Osteoblast (primary cell): Measurements from ENCODE around the gene CPA3. TPM values are rescaled to one million over a fixed set of nuclear protein-coding genes. Genes with fewer than 3 reads are reported as not detected.

ENCODE experiments used
- DNase-seq: peaks from one replicate; pipeline ENCODE4 v3.0.0; 2011; ENCODE audit warnings: low spot score, mixed read lengths; ENCODE audit not compliant: insufficient read length; ENCODE audit errors: missing footprints
- H2AFZ ChIP-seq: 2 replicates; pipeline ENCODE4 v1.6.0; 2011; ENCODE audit warnings: mild to moderate bottlenecking, low read length
- H3K27ac ChIP-seq: 2 replicates; pipeline ENCODE4 v1.5.1; 2011; ENCODE audit warnings: mild to moderate bottlenecking, low read depth, low read length, moderate library complexity
- H3K27me3 ChIP-seq: 2 replicates; pipeline ENCODE4 v1.6.0; 2012; ENCODE audit warnings: mild to moderate bottlenecking, control low read depth, inconsistent platforms, low read length, moderate library complexity; ENCODE audit not compliant: insufficient read depth
- H3K36me3 ChIP-seq: 2 replicates; pipeline ENCODE4 v1.5.1; 2011; ENCODE audit warnings: mild to moderate bottlenecking, low read length, control low read depth, moderate library complexity; ENCODE audit not compliant: insufficient read depth
- H3K4me1 ChIP-seq: 2 replicates; pipeline ENCODE4 v1.5.1; 2011; ENCODE audit warnings: mild to moderate bottlenecking, low read length, control low read depth, moderate library complexity; ENCODE audit not compliant: insufficient read depth
- H3K4me2 ChIP-seq: 2 replicates; pipeline ENCODE4 v1.6.0; 2011; ENCODE audit warnings: mild to moderate bottlenecking, low read length; ENCODE audit not compliant: insufficient read depth
- H3K4me3 ChIP-seq: fragments of 200-600 bp; sonication (generic); 3 replicates; pipeline ENCODE4 v1.5.1; 2012; ENCODE audit warnings: mild to moderate bottlenecking, low read length, inconsistent platforms; ENCODE audit not compliant: insufficient read depth
- H3K79me2 ChIP-seq: 2 replicates; pipeline ENCODE4 v1.6.0; 2012; ENCODE audit warnings: mild to moderate bottlenecking, low read length, control low read depth, inconsistent platforms; ENCODE audit not compliant: insufficient read depth
- H3K9me3 ChIP-seq: 2 replicates; pipeline ENCODE4 v1.5.1; 2011; ENCODE audit warnings: low read depth, low read length, control low read depth
- H4K20me1 ChIP-seq: 2 replicates; pipeline ENCODE4 v1.6.0; 2012; ENCODE audit warnings: mild to moderate bottlenecking, low read length, control low read depth; ENCODE audit not compliant: insufficient read depth
- total RNA-seq: library from RNA; depleted of rRNA; stranded (reverse); fragments of >200 nt; gene quantifications from 2 replicates; pipeline ENCODE4 v1.2.3, GENCODE V29; 2012
- TF ChIP-seq, protein P1 (sequence below): IDR thresholded peaks from 2 replicates; pipeline ENCODE4 v1.5.1; 2011; ENCODE audit warnings: mild to moderate bottlenecking, low read depth, low read length, moderate library complexity; ENCODE audit errors: extremely low read depth

Gene CPA3
- total RNA-seq, 1 donor: 1.1 TPM

DNA sequence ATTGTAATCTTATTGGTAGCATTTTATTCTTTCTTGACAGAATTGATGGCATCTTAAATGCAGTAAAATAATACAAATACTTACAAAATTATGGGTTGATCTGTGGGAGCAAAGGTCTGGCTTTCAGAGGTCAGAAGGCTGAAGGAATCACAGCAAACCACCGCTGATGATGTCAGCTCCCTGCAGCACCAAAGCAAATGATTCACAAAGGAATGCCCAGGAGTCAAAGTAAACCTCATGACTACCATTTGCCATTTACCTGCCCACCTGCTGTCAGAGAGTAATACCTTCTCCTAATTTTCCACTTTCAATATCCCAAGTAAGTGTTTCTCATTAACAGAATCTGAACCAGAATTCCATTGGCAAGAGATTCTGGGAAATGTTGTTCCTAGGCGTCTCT is 46.1 kb downstream of the CPA3 start:
- H3K36me3 ChIP-seq: no peaks in the 10 kb centered on the region
- H3K4me1 ChIP-seq: no peaks in the 10 kb centered on the region
- no peaks in the 10 kb centered on the region for H3K9me3 ChIP-seq
- no peak overlapping the region for H3K4me2 ChIP-seq
- TF ChIP-seq, protein P1, sequence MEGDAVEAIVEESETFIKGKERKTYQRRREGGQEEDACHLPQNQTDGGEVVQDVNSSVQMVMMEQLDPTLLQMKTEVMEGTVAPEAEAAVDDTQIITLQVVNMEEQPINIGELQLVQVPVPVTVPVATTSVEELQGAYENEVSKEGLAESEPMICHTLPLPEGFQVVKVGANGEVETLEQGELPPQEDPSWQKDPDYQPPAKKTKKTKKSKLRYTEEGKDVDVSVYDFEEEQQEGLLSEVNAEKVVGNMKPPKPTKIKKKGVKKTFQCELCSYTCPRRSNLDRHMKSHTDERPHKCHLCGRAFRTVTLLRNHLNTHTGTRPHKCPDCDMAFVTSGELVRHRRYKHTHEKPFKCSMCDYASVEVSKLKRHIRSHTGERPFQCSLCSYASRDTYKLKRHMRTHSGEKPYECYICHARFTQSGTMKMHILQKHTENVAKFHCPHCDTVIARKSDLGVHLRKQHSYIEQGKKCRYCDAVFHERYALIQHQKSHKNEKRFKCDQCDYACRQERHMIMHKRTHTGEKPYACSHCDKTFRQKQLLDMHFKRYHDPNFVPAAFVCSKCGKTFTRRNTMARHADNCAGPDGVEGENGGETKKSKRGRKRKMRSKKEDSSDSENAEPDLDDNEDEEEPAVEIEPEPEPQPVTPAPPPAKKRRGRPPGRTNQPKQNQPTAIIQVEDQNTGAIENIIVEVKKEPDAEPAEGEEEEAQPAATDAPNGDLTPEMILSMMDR: no peak
- H2AFZ ChIP-seq: no peak overlapping the region
- H3K27me3 ChIP-seq: no peaks in the 10 kb centered on the region
- no peaks in the 10 kb centered on the region for H4K20me1 ChIP-seq
- H3K79me2 ChIP-seq: no peaks in the 10 kb centered on the region
- no peak overlapping the region for H3K27ac ChIP-seq
- no peak overlapping the region for H3K4me3 ChIP-seq
- DNase-seq: peak; percentile 21

DNA sequence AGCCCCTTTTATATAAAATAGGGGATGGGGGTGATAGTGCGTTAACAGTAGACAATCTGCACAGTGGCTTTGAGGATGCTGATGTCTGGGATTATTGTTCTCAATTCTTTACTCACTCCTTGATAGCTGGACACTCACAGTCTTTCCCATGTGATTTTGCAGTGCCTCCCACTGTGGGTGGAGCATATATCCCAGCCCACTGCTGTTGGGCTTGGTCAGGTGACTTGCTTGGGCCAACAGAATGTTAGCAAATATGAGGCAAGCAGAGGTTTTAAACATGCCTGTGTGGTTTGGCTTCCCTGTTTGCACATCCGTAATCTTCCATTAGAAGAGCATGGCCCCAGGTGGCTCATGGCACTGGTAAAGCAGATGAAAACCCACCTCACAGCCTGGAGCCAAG is 46.5 kb downstream of the CPA3 start:
- no peaks in the 10 kb centered on the region for H3K4me1 ChIP-seq
- no peaks in the 10 kb centered on the region for H3K79me2 ChIP-seq
- H3K36me3 ChIP-seq: no peaks in the 10 kb centered on the region
- H3K4me3 ChIP-seq: no peak overlapping the region
- no peaks in the 10 kb centered on the region for H3K9me3 ChIP-seq
- H4K20me1 ChIP-seq: no peaks in the 10 kb centered on the region
- no peak overlapping the region for H3K4me2 ChIP-seq
- no peaks in the 10 kb centered on the region for H3K27me3 ChIP-seq
- no peak for DNase-seq
- H2AFZ ChIP-seq: no peak overlapping the region
- no peak overlapping the region for H3K27ac ChIP-seq
- TF ChIP-seq, protein P1: no peak

DNA sequence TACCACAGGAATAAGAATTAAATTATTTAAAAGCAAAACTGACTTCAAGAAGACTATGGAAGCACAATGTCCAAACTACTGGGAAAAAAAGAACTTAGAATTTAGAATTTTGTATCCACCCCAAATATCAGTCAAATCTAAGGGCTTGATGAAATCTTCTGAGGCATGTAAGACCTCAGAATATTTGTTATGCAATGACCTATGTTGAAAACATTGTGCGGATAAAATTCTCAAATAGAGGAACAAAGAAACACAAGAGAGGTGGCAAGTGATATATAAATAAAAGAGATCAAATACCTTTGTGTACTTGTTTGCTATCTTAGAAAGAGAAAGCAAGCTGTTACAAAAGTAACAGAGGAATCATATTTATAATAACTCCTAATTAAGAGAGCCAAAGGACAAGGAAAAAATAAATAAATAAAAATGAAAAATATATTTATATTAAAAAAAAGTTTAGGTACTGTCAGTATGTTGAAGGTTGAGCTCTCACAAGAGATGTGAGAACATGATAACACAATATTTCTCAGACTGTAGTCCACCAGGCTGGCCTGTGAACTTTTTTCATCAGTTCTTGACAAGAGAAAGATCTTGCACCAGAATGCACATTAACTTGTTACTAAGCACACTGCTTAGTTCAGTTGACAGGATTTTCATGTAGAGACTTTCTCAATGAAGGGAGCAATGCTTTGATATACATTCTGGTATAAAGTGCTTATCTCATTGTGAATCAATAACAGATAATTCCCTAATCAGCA is 50.0 kb downstream of the CPA3 start:
- Histone ChIP-seq H4K20me1 (no peaks in the 10 kb centered on the region), H3K9me3 (no peaks in the 10 kb centered on the region), H3K27ac (no peak overlapping the region), H3K79me2 (no peaks in the 10 kb centered on the region), H3K4me3 (no peak overlapping the region), H2AFZ (peak overlapping the region; percentile 3), H3K4me1 (no peaks in the 10 kb centered on the region), H3K36me3 (no peaks in the 10 kb centered on the region), H3K4me2 (no peak overlapping the region), H3K27me3 (no peaks in the 10 kb centered on the region)
- no peak for DNase-seq
- TF ChIP-seq, protein P1: no peak

DNA sequence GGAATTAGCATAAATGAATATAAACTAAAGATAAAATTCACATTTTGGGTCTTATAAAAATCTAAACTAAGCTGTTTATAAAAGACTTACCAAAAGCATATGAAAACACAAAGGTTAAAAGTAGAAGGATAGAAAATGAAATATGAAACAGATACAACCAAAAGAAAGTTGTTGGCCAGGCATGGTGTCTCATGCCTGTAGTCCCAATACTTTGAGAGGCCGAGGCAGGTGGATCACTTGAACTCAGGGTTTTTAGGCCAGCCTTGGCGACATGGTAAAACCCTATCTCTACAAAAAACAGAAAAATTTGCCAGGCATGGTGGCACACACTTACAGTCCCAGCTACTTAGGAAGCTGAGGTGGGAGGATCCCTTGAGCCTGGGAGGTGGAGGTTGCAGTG is 51.0 kb downstream of the CPA3 start:
- H2AFZ ChIP-seq: no peak overlapping the region
- H3K79me2 ChIP-seq: no peaks in the 10 kb centered on the region
- H3K4me1 ChIP-seq: no peaks in the 10 kb centered on the region
- no peak for DNase-seq
- no peak overlapping the region for H3K27ac ChIP-seq
- TF ChIP-seq, protein P1: no peak
- H3K36me3 ChIP-seq: no peaks in the 10 kb centered on the region
- no peaks in the 10 kb centered on the region for H3K9me3 ChIP-seq
- no peak overlapping the region for H3K4me2 ChIP-seq
- no peaks in the 10 kb centered on the region for H4K20me1 ChIP-seq
- no peaks in the 10 kb centered on the region for H3K27me3 ChIP-seq
- H3K4me3 ChIP-seq: no peak overlapping the region
